K562 (cell line): ENCODE data around the gene NRM. TPM values are rescaled to one million over a fixed set of nuclear protein-coding genes. Genes with fewer than 3 reads are reported as not detected.
A peak's percentile ranks its signal among the peaks of the same experiment; 100 is the strongest.

Experiments
- AFF4 ChIP-seq: sonication (generic); formaldehyde crosslinking; IDR thresholded peaks from 2 replicates; pipeline ENCODE4 v1.8.0; 2023; ENCODE audit warnings: mild to moderate bottlenecking, missing genetic modification reagents
- HINFP ChIP-seq: fragments of 450-650 bp; conservative IDR thresholded peaks from 2 replicates; pipeline ENCODE4 v1.6.1; 2016; ENCODE audit warnings: missing genetic modification characterization, low read depth, mild to moderate bottlenecking, control low read depth, missing compliant biosample characterization
- MCM5 ChIP-seq: fragments of 450-650 bp; IDR thresholded peaks from 2 replicates; pipeline ENCODE4 v1.6.1; 2016; ENCODE audit warnings: low read depth
- OTX1 ChIP-seq: fragments of 450-650 bp; formaldehyde crosslinking; IDR thresholded peaks from 2 replicates; pipeline ENCODE4 v1.4.0; 2022; ENCODE audit warnings: mild to moderate bottlenecking
- SETDB1 ChIP-seq: IDR thresholded peaks from one replicate; pipeline ENCODE4 v1.6.1; 2012; ENCODE audit warnings: low read length, control low read depth, inconsistent platforms
- TAL1 ChIP-seq: fragments of 450-650 bp; IDR thresholded peaks from 2 replicates; pipeline ENCODE4 v1.6.1; 2016; ENCODE audit warnings: mild to moderate bottlenecking
- TGIF2 ChIP-seq: sonication (generic); formaldehyde crosslinking; IDR thresholded peaks from 2 replicates; pipeline ENCODE4 v1.8.1; 2022; ENCODE audit warnings: mild to moderate bottlenecking, missing genetic modification reagents, moderate library complexity
- ZNF134 ChIP-seq: fragments of 250-450 bp; sonication (Bioruptor Pico); conservative IDR thresholded peaks from 2 replicates; pipeline ENCODE4 v1.4.0; 2020
- ZNF280B ChIP-seq: fragments of 250-450 bp; sonication (Bioruptor Pico); IDR thresholded peaks from 2 replicates; pipeline ENCODE4 v1.5.1; 2021; ENCODE audit warnings: mild to moderate bottlenecking
- ZNF354B ChIP-seq: fragments of 250-450 bp; sonication (Bioruptor Pico); IDR thresholded peaks from 2 replicates; pipeline ENCODE4 v1.4.0; 2020
- ZNF511 ChIP-seq: sonication (generic); formaldehyde crosslinking; IDR thresholded peaks from 2 replicates; pipeline ENCODE4 v1.8.0; 2022; ENCODE audit warnings: mild to moderate bottlenecking, missing genetic modification reagents
- ZNF778 ChIP-seq: fragments of 450-650 bp; formaldehyde crosslinking; IDR thresholded peaks from 2 replicates; pipeline ENCODE4 v1.4.0; 2020; ENCODE audit warnings: mild to moderate bottlenecking, moderate library complexity
- polyA plus RNA-seq, 8 experiments: library from polyadenylated mRNA; depleted of rRNA in 4 of 8; stranded (reverse) in 5 of 8; unstranded in 3 of 8; fragments of >200 nt; fragmentation: Nextera tagmentation in 2 of 8; fragmentation: Illumina TruSeq in 1 of 8; extraction: Ambion mirVana in 2 of 8; extraction: Trizol in 1 of 8; gene quantifications; 2 replicates each; pipeline versions ENCODE4 v1.2.1 to v1.2.3, GENCODE V29; 2011 to 2014; ENCODE audit warnings: inconsistent platforms in 1 of 8, missing spikeins in 1 of 8
- total RNA-seq, 7 experiments: library from RNA; depleted of rRNA in 6 of 7; stranded (reverse); fragments of >200 nt in 6 of 7; fragmentation: Illumina TruSeq in 2 of 7; extraction: Trizol in 2 of 7; gene quantifications; 2 replicates each; pipeline versions ENCODE4 v1.2.1 to v1.2.3, GENCODE V29; 2011 to 2021; ENCODE audit warnings: low replicate concordance in 1 of 7
- TF ChIP-seq, protein P1 (sequence below): fragments of 450-650 bp; IDR thresholded peaks from 2 replicates; pipeline ENCODE4 v1.6.1; 2016
- TF ChIP-seq, protein P2 (sequence below): sonication (generic); formaldehyde crosslinking; IDR thresholded peaks from 2 replicates; pipeline ENCODE4 v1.5.0; 2020; ENCODE audit warnings: missing genetic modification reagents
- TF ChIP-seq, protein P3 (sequence below): fragments of 450-650 bp; formaldehyde crosslinking; IDR thresholded peaks from 2 replicates; pipeline ENCODE4 v1.4.0; 2020; ENCODE audit warnings: mild to moderate bottlenecking, moderate library complexity

The NRM gene
- total and polyA plus RNA-seq, 9 of the 15 experiments (the other 6 are each of a cell fraction or from before 2014, with no cell fraction given), result 9.7 to 58.2 (median 18.1) TPM

DNA sequence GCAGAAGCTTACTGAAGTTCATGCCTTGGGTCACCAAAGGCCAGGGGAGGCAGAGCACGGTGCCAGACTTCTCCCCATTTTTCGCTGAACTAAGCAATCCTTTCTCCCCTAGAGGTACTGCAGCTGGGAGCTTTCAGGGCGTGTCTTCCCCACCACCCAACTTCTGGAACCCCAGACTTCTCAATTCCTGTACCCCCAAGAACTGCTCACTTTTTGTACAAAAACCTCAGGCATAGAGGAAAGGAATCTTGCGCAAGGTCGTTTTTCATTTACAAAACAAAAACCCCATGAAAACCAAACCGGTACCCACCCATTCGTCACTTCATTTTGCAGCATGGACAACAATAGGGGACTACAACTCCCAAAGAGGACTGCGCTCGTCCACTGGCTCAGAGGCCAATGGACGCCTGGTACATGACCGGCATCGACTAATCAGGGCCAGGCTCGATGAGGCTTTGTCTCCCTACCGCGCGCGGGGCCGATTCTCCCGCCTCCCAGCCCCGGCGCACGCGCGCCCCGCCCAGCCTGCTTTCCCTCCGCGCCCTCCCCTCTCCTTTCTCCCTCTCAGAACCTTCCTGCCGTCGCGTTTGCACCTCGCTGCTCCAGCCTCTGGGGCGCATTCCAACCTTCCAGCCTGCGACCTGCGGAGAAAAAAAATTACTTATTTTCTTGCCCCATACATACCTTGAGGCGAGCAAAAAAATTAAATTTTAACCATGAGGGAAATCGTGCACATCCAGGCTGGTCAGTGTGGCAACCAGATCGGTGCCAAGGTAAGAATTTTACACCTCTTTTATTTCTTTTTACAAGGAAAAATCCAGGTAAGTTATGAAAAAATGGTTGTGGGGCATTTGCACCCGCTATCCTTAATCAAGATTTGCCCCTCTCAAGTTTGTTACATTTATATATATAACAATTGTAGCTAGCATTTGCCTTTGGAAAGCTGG lies 29.3 kb upstream of the NRM start, which contains the start of gene TUBB (continued):
- TF ChIP-seq AFF4, result peak; percentile 88; the same call in 1 of the 2 replicates
- TF ChIP-seq, protein P1, sequence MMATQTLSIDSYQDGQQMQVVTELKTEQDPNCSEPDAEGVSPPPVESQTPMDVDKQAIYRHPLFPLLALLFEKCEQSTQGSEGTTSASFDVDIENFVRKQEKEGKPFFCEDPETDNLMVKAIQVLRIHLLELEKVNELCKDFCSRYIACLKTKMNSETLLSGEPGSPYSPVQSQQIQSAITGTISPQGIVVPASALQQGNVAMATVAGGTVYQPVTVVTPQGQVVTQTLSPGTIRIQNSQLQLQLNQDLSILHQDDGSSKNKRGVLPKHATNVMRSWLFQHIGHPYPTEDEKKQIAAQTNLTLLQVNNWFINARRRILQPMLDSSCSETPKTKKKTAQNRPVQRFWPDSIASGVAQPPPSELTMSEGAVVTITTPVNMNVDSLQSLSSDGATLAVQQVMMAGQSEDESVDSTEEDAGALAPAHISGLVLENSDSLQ, result peak; percentile 60
- no peak for TF ChIP-seq ZNF354B (CRISPR knock-in tag)
- no peak for TF ChIP-seq ZNF280B (CRISPR knock-in tag)
- TF ChIP-seq HINFP (tag), result no peak
- 0 out of 2 replicates have a peak, but pooled peaks have one; percentile 9 for TF ChIP-seq TAL1
- no peak for TF ChIP-seq TGIF2
- TF ChIP-seq SETDB1, result peak; percentile 30
- TF ChIP-seq ZNF778 (CRISPR knock-in tag), result no peak
- TF ChIP-seq, protein P2, sequence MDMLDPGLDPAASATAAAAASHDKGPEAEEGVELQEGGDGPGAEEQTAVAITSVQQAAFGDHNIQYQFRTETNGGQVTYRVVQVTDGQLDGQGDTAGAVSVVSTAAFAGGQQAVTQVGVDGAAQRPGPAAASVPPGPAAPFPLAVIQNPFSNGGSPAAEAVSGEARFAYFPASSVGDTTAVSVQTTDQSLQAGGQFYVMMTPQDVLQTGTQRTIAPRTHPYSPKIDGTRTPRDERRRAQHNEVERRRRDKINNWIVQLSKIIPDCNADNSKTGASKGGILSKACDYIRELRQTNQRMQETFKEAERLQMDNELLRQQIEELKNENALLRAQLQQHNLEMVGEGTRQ, result peak; percentile 69
- TF ChIP-seq, protein P3, sequence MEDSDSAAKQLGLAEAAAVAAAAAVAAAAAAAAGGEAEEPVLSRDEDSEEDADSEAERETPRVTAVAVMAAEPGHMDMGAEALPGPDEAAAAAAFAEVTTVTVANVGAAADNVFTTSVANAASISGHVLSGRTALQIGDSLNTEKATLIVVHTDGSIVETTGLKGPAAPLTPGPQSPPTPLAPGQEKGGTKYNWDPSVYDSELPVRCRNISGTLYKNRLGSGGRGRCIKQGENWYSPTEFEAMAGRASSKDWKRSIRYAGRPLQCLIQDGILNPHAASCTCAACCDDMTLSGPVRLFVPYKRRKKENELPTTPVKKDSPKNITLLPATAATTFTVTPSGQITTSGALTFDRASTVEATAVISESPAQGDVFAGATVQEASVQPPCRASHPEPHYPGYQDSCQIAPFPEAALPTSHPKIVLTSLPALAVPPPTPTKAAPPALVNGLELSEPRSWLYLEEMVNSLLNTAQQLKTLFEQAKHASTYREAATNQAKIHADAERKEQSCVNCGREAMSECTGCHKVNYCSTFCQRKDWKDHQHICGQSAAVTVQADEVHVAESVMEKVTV (CRISPR knock-in tag), result no peak
- no peak for TF ChIP-seq ZNF511 (CRISPR knock-in tag)
- TF ChIP-seq OTX1, result 0 out of 2 replicates have a peak, but pooled peaks have one; percentile 54
- no peak for TF ChIP-seq MCM5
- no peak for TF ChIP-seq ZNF134
